ENCODE data around the gene PRR36. TPM values are rescaled to one million over a fixed set of nuclear protein-coding genes. Genes with fewer than 3 reads are reported as not detected.

The PRR36 gene
- total RNA-seq, 1 experiment from 2014 or later = 21.9 TPM

DNA sequence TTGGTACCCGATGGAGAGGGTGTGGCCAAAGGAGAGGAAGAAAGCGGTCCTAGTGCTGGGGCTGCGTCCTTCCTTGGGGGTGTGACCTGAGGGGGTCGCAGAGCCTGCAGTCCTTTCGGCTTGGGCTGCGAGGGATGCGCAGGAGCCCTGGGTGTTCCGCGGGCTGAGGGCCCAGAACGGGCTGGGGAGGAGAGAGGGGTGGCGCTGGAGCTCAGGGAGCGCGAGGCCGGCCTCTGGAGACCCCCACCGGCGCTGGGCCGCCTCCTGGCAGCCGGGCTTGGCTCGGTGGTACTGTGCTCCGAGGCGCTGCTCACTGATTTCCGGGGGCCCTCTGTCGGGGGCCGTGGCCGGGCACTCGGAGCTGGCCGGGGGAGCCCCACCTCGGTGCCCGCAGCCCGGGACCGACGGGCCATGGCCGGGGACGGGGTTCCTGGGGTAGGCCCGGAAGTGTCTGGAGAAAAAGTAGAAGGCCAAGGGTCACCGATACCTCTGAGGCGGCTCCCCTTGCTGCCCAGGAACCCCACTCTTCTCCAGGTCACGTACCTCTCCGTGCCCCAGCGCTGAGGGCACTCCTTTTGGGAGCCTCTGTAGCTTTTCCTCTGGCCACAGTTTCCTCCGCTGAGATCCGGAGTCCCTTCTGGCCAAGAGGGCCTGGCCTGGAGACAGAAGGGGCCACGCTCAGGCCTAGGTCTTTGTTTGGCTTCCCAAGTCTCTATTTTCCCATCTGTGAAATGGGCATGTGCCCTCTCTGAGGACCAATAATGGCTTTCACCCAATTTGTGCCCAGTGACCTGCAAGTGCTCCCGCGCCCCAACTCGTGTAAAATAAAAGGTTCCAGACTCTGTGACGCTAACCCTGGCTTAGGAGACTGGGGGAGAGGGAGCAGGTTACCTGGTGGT lies 1.6 kb downstream of the PRR36 start (continued):
- no peak for TF ChIP-seq NFYB (CRISPR knock-in tag; conservative IDR thresholded peaks at IDR 0.05; ENCODE audit: low read depth)

DNA sequence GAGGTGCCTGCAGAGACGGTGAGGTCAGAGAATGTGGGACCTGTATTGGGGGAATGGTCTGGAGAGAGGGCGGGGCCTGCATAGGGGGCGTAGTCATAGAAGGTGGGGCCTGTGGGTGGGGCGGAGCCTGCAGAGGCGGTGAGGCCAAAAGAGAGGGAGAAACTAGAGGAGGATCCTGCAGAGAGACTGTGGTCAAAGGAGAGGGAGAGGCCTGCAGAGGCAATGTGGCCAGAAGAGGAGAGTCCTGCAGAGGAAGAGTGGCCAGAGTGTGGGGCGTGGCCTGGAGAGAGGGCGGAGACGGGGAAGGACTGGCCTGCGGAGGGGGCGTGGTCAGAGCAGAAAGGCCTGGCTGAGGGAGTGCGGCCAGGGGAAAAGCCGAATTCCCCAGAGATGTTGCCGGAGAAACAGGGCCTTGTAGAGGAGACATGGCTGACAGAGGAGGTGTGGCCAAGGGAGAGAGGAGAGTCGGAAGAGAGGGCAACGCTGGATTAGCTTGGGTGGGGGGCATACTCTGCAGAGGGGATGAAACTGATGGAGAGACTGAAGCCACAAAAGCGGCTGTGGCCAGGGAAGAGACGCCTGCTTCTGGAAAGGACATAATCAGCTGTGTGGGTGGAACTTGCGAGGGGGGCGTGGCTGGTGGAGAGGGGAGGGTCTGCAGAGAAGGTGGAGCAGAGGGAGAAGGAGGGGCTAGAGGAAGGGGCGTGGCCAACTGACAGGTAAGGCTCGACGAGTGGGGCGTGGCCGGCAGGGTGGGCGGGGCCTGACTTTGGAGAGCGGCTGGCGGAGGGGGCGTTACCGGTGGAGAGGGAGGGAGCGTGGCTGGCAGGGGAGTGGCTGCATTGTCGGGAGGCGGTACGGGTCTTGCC lies 2.5 kb downstream of the PRR36 start:
- Mint-ChIP-seq H3K27me3 (ENCODE audit: low read depth) (peaks cover 53% of the 10 kb centered on the region), H3K36me3 (no peaks in the 10 kb centered on the region), H3K9me3 (no peaks in the 10 kb centered on the region), H3K27ac (peak overlapping the region; percentile 98), H3K4me3 (peak overlapping the region; percentile 62), H3K4me1 (peaks cover 19% of the 10 kb centered on the region)
- TF ChIP-seq ATF1 (CRISPR knock-in tag; IDR thresholded peaks at IDR 0.05) (no peak), SP1 (CRISPR knock-in tag; conservative IDR thresholded peaks at IDR 0.05) (peak; percentile 91), ZNF138 (CRISPR knock-in tag; conservative IDR thresholded peaks at IDR 0.05) (no peak), FOXP1 (CRISPR knock-in tag; IDR thresholded peaks at IDR 0.05; ENCODE audit: borderline replicate concordance) (peak; percentile 48; the same call in 1 of the 2 replicates)
- ChIA-PET CTCF (interaction anchor here (0.7 to 3.8 kb wide), 6 partner anchors 10 to 130 kb away, joined by 3 to 21 read pairs (median 4); partner anchors contain the start of genes MAP2K7 and SNAPC2), POLR2A (interaction anchor here (1.0 kb wide), 1 partner anchor 10 kb away, joined by 7 read pairs; no protein-coding TSS in a partner anchor)
- DNase-seq (ENCODE audit: low spot score) (peak; percentile 100), ATAC-seq (peak; percentile 12)

DNA sequence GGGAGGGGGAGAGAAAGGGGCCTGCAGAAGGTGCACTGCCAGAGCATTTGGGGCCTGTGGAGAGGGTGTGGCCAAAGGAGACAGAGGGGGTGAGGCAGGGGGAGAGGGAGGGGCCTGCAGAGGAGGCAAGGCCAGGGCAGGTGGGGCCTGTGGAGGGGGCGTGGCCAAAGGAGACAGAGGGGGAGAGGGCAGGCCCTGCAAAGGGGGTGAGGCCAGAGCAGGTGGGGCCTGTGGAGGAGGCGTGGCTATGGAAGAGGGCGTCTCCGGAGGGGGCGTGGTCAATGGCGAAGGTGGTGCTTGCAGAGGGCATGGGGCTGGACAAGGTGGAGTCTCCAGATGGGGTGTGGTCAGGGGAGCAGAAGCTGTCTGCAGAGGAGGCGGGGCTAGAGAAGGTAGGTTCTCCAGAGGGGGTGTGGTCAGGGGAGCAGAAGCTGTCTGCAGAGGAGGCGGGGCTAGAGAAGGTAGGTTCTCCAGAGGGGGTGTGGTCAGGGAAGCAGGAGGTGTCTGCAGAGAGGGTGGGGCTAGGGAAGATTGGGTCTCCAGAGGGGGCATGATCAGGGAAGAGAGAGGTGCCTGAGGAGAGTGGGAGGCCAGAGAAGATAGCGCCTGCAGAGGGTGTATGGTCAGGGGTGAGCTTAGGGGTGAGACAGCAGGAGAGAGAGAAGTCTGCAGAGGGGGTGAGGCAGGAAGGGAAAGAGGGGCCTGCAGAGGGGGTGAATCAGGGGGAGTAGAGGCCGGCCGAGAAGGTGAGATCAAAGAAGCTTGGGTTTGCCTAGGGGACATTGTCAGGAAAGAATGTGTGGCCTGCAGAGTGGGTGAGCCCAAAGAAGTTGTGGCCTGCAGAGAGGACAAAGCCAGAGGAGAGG lies 3.4 kb downstream of the PRR36 start:
- ATAC-seq = peak; percentile 1
- H3K9me3 Mint-ChIP-seq = no peaks in the 10 kb centered on the region
- H3K27ac Mint-ChIP-seq = peak overlapping the region; percentile 98
- ChIA-PET CTCF (interaction anchor here (0.7 to 3.8 kb wide), 4 partner anchors 9 to 265 kb away, joined by 3 to 21 read pairs (median 4); no protein-coding TSS in a partner anchor), POLR2A (interaction anchor here (1.0 kb wide), 1 partner anchor 9 kb away, joined by 7 read pairs; no protein-coding TSS in a partner anchor)
- H3K27me3 Mint-ChIP-seq (ENCODE audit: low read depth) = peaks cover 54% of the 10 kb centered on the region
- TF ChIP-seq ZNF219 (CRISPR knock-in tag; IDR thresholded peaks at IDR 0.05; ENCODE audit: borderline replicate concordance) = no peak
- TF ChIP-seq SP1 (CRISPR knock-in tag; conservative IDR thresholded peaks at IDR 0.05) = peak; percentile 64; the same call in 1 of the 2 replicates
- H3K4me1 Mint-ChIP-seq = peaks cover 19% of the 10 kb centered on the region
- peak overlapping the region; percentile 62 for H3K4me3 Mint-ChIP-seq
- H3K36me3 Mint-ChIP-seq = no peaks in the 10 kb centered on the region
- peak; percentile 95 for DNase-seq (ENCODE audit: low spot score)

DNA sequence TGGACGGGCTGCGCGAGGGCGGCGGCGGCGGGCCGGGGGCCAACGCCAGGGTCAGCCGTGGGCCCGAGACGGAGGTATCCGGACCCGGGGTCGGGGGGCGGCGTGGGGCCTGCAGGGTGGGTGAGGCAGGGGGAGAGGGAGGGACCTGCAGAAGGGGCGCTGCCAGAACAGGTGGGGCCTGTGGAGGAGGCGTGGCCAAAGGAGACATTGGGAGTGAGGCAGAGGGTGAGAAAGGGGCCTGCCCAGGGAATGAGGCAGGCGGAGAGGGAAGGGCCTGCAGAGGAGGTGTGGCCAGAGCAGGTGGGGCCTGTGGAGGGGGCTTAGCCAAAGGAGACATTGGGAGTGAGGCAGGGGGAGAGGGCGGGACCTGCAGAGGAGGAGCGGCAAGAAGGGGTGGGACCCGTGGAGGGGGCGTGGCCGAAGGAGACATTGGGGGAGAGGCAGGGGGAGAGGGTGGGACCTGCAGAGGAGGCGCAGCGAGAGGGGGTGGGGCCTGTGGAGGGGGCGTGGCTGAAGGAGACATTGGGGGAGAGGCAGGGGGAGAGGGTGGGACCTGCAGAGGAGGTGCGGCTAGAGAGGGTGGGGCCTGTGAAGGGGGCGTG lies 4.2 kb downstream of the PRR36 start:
- ChIA-PET POLR2A (interaction anchor here (0.9 to 1.7 kb wide), 8 partner anchors 12 to 315 kb away, joined by 3 to 19 read pairs (median 4); partner anchors contain the start of genes MAP2K7 and SNAPC2), CTCF (interaction anchor here (0.6 to 3.8 kb wide), 35 partner anchors 8 to 771 kb away, joined by 3 to 92 read pairs (median 10); partner anchors contain the start of genes LRRC8E, MAP2K7, MCOLN1 and SNAPC2)
- Mint-ChIP-seq H3K4me1 (peaks cover 24% of the 10 kb centered on the region), H3K9me3 (no peaks in the 10 kb centered on the region), H3K4me3 (peak overlapping the region; percentile 58), H3K36me3 (no peaks in the 10 kb centered on the region), H3K27ac (no peak overlapping the region), H3K27me3 (ENCODE audit: low read depth) (peaks cover 54% of the 10 kb centered on the region)
- peak; percentile 93 for DNase-seq (ENCODE audit: low spot score)
- ATAC-seq = peak; percentile 4
- TF ChIP-seq, protein P1, sequence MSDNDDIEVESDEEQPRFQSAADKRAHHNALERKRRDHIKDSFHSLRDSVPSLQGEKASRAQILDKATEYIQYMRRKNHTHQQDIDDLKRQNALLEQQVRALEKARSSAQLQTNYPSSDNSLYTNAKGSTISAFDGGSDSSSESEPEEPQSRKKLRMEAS (CRISPR knock-in tag; IDR thresholded peaks at IDR 0.05) = no peak
- no peak for TF ChIP-seq FOXP1 (CRISPR knock-in tag; IDR thresholded peaks at IDR 0.05; ENCODE audit: borderline replicate concordance)
- TF ChIP-seq, protein P2, sequence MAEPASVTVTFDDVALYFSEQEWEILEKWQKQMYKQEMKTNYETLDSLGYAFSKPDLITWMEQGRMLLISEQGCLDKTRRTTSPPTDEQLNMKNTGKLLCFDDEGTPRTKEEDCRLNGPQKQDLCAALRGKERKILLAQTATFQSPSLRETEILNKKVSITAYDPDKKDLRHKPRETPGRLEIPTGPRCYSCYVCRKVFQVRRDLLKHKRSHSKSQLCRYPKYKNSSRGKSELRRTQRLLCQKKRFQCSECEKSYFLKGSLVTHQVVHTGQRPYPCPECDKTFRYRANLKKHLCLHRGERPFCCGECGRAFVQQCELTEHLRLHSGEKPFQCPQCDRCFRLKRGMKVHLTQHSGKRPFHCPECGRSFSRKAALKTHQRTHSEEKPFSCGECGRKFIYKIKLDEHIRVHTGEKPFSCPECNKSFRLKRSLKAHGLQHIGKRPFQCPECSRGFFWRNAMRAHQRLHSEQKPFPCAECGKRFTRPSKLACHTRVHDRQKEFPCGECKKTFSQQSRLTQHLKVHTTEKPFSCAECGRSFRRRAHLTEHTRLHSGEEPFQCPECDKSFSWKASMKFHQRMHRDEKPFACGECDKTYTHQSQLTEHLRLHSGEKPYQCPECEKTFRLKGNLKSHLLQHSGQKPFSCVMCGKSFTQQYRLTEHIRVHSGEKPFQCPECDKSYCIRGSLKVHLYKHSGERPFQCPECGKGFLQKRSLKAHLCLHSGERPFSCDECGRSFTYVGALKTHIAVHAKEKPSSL (CRISPR knock-in tag; conservative IDR thresholded peaks at IDR 0.05) = no peak
- TF ChIP-seq NFYB (CRISPR knock-in tag; conservative IDR thresholded peaks at IDR 0.05; ENCODE audit: low read depth) = no peak
- TF ChIP-seq ZNF671 (CRISPR knock-in tag; IDR thresholded peaks at IDR 0.05) = no peak
- TF ChIP-seq TCF7 (CRISPR knock-in tag; IDR thresholded peaks at IDR 0.05; ENCODE audit: low read depth) = no peak
- TF ChIP-seq RELA (CRISPR knock-in tag; IDR thresholded peaks at IDR 0.05; ENCODE audit: borderline replicate concordance) = no peak
- TF ChIP-seq, protein P3, sequence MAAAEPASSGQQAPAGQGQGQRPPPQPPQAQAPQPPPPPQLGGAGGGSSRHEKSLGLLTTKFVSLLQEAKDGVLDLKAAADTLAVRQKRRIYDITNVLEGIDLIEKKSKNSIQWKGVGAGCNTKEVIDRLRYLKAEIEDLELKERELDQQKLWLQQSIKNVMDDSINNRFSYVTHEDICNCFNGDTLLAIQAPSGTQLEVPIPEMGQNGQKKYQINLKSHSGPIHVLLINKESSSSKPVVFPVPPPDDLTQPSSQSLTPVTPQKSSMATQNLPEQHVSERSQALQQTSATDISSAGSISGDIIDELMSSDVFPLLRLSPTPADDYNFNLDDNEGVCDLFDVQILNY (CRISPR knock-in tag; IDR thresholded peaks at IDR 0.05) = no peak
- TF ChIP-seq, protein P4, sequence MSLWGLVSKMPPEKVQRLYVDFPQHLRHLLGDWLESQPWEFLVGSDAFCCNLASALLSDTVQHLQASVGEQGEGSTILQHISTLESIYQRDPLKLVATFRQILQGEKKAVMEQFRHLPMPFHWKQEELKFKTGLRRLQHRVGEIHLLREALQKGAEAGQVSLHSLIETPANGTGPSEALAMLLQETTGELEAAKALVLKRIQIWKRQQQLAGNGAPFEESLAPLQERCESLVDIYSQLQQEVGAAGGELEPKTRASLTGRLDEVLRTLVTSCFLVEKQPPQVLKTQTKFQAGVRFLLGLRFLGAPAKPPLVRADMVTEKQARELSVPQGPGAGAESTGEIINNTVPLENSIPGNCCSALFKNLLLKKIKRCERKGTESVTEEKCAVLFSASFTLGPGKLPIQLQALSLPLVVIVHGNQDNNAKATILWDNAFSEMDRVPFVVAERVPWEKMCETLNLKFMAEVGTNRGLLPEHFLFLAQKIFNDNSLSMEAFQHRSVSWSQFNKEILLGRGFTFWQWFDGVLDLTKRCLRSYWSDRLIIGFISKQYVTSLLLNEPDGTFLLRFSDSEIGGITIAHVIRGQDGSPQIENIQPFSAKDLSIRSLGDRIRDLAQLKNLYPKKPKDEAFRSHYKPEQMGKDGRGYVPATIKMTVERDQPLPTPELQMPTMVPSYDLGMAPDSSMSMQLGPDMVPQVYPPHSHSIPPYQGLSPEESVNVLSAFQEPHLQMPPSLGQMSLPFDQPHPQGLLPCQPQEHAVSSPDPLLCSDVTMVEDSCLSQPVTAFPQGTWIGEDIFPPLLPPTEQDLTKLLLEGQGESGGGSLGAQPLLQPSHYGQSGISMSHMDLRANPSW (CRISPR knock-in tag; conservative IDR thresholded peaks at IDR 0.05; ENCODE audit: low read depth) = no peak
- no peak for TF ChIP-seq NR2C2 (CRISPR knock-in tag; IDR thresholded peaks at IDR 0.05)
- TF ChIP-seq, protein P5, sequence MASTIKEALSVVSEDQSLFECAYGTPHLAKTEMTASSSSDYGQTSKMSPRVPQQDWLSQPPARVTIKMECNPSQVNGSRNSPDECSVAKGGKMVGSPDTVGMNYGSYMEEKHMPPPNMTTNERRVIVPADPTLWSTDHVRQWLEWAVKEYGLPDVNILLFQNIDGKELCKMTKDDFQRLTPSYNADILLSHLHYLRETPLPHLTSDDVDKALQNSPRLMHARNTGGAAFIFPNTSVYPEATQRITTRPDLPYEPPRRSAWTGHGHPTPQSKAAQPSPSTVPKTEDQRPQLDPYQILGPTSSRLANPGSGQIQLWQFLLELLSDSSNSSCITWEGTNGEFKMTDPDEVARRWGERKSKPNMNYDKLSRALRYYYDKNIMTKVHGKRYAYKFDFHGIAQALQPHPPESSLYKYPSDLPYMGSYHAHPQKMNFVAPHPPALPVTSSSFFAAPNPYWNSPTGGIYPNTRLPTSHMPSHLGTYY (CRISPR knock-in tag; IDR thresholded peaks at IDR 0.05) = no peak
